ENCODE data around the gene TMEM132A.

The TMEM132A gene

GRCh38 chr11:60880643-60881282 lies 43.5 kb upstream of the TMEM132A start:
- Histone ChIP-seq H3K4me2 (no peak overlapping the region), H3K9me3 (replicated peaks in 1 of 11) (no peaks in the 10 kb centered on the region), H3K9ac (peak overlapping the region in 1 of 11 experiments; percentile 17; a peak in 1 of 22 replicates), H4K20me1 (peaks cover 0 to 7% (median 0%) of the 10 kb centered on the region in 11 experiments; a peak in 3 of 22 replicates), H3K4me3 (no peak overlapping the region), H3K27me3 (no peaks in the 10 kb centered on the region), H3K4me1 (peaks cover 0 to 12% (median 6%) of the 10 kb centered on the region in 10 experiments; a peak in 8 of 20 replicates), H3K36me3 (peaks cover 13 to 57% (median 33%) of the 10 kb centered on the region in 11 experiments), H3K27ac (no peak overlapping the region)
- no peak for TF ChIP-seq Cebpa-rat (IDR thresholded peaks at IDR 0.05)

- Histone ChIP-seq H3K4me1 (peaks cover 0 to 8% (median 0%) of the 10 kb centered on the region in 10 experiments; a peak in 3 of 20 replicates), H4K20me1 (peaks cover 0 to 27% (median 18%) of the 10 kb centered on the region in 11 experiments; a peak in 12 of 22 replicates), H3K9me3 (replicated peaks in 1 of 11) (no peaks in the 10 kb centered on the region), H3K9ac (no peak overlapping the region), H3K27ac (no peak overlapping the region), H3K4me2 (no peak overlapping the region), H3K4me3 (no peak overlapping the region), H3K36me3 (peaks cover 19 to 40% (median 31%) of the 10 kb centered on the region in 11 experiments; a peak in 20 of 22 replicates), H3K27me3 (no peaks in the 10 kb centered on the region)
- TF ChIP-seq Cebpa-rat (IDR thresholded peaks at IDR 0.05): no peak
Measured at GRCh38 chr11:60887556-60887955, 36.7 kb upstream of the TMEM132A start.

- H3K4me1 ChIP-seq: peaks cover 0 to 7% (median 0%) of the 10 kb centered on the region in 10 experiments; a peak in 3 of 20 replicates
- H3K9ac ChIP-seq: no peak overlapping the region
- no peaks in the 10 kb centered on the region for H3K27me3 ChIP-seq
- H3K9me3 ChIP-seq (replicated peaks in 1 of 11): no peaks in the 10 kb centered on the region
- no peak overlapping the region for H3K4me2 ChIP-seq
- peaks cover 34 to 63% (median 54%) of the 10 kb centered on the region in 11 experiments for H3K36me3 ChIP-seq
- H4K20me1 ChIP-seq: peaks cover 0 to 49% (median 24%) of the 10 kb centered on the region in 11 experiments; a peak in 12 of 22 replicates
- no peak overlapping the region for H3K27ac ChIP-seq
- no peak overlapping the region for H3K4me3 ChIP-seq
- TF ChIP-seq Cebpa-rat (IDR thresholded peaks at IDR 0.05): no peak
Measured at GRCh38 chr11:60889869-60890311, 34.4 kb upstream of the TMEM132A start.

GRCh38 chr11:60890696-60891095 lies 33.6 kb upstream of the TMEM132A start:
- Histone ChIP-seq H3K4me1 (peaks cover 0 to 12% (median 0%) of the 10 kb centered on the region in 10 experiments; a peak in 5 of 20 replicates), H3K9ac (no peak overlapping the region), H4K20me1 (peaks cover 0 to 55% (median 24%) of the 10 kb centered on the region in 11 experiments; a peak in 12 of 22 replicates), H3K9me3 (replicated peaks in 1 of 11) (no peaks in the 10 kb centered on the region), H3K36me3 (peaks cover 42 to 71% (median 62%) of the 10 kb centered on the region in 11 experiments), H3K4me3 (no peak overlapping the region), H3K27ac (no peak overlapping the region), H3K4me2 (no peak overlapping the region), H3K27me3 (no peaks in the 10 kb centered on the region)
- no peak for TF ChIP-seq Cebpa-rat (IDR thresholded peaks at IDR 0.05)

DNA sequence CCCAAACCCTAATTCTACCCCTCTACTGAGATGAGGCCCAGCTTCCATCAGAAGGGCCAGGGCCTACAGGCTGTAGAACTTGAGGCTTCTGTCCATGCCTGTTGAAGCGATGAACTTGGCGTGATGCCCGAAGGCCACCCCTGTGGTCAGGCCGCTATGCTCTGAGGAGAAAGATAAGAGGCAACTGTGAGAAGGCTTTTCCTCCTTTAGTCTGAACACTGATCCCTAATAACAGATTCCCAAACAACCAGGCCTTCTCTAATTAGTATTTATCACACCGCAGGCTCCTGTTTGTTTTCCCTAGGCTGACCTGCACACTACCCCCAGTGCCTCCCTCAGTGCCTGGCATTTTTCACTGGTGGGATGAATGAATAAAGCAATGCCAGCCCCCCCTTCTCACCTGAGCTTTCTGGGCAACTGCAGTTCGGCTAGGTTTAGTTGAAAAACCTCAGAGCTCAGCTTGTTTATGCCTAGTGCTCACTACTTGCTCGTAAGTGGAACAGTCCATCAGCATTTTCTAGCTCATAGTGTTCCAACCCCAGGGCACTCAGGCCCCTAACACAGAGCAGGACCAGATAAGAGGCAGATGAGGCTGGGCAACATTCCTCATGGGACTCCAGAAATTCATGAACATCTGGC lies 33.0 kb upstream of the TMEM132A start:
- Histone ChIP-seq H3K36me3 (peaks cover 47 to 76% (median 67%) of the 10 kb centered on the region in 11 experiments), H4K20me1 (peaks cover 0 to 60% (median 24%) of the 10 kb centered on the region in 11 experiments; a peak in 13 of 22 replicates), H3K4me1 (peaks cover 0 to 18% (median 0%) of the 10 kb centered on the region in 10 experiments; a peak in 5 of 20 replicates)

GRCh38 chr11:60895687-60896086 lies 28.6 kb upstream of the TMEM132A start:
- Histone ChIP-seq H3K4me3 (no peak overlapping the region), H3K27ac (no peak overlapping the region), H4K20me1 (peaks cover 0 to 81% (median 43%) of the 10 kb centered on the region in 11 experiments; a peak in 18 of 22 replicates), H3K27me3 (no peaks in the 10 kb centered on the region), H3K9ac (no peak overlapping the region; a peak in 1 of 22 replicates), H3K36me3 (peaks cover 85 to 99% (median 97%) of the 10 kb centered on the region in 11 experiments), H3K9me3 (replicated peaks in 1 of 11) (no peaks in the 10 kb centered on the region), H3K4me1 (peaks cover 0 to 19% (median 2%) of the 10 kb centered on the region in 10 experiments; a peak in 6 of 20 replicates), H3K4me2 (peak overlapping the region in 2 of 11 experiments; percentile 6 to 8; a peak in 3 of 22 replicates)
- no peak for TF ChIP-seq Cebpa-rat (IDR thresholded peaks at IDR 0.05)

More for the DNA sequence above, 33.0 kb upstream of the TMEM132A start:
- Histone ChIP-seq H3K9me3 (replicated peaks in 1 of 11) (no peaks in the 10 kb centered on the region), H3K4me2 (no peak overlapping the region), H3K27me3 (no peaks in the 10 kb centered on the region), H3K27ac (no peak overlapping the region), H3K4me3 (no peak overlapping the region), H3K9ac (peak overlapping the region in 3 of 11 experiments; percentile 5 to 50 (median 18); a peak in 2 of 22 replicates)
- no peak for TF ChIP-seq Cebpa-rat (IDR thresholded peaks at IDR 0.05)

DNA sequence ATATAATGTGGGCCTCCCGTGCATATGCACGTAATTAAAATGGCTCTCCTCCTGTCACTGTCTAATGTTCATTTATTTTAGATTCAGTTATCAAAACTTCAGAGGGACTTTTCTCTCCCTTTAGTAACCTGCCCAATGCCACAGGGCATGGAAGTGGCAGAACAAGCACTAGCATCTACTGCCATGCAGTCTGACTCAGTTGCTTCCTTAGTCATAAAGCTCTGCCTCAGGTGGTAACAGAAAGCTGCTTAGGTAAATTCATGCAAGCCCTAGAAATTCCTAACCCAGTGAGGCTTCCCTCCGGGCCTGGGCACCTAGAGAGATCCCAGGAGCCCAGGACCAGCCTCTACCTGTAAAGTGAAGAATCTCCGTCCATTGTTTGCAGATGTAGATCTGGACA lies 26.8 kb upstream of the TMEM132A start:
- Histone ChIP-seq H3K27ac (no peak overlapping the region), H3K4me2 (no peak overlapping the region), H3K4me3 (no peak overlapping the region), H3K36me3 (peaks cover 89 to 100% (median 100%) of the 10 kb centered on the region in 11 experiments), H3K4me1 (peaks cover 0 to 15% (median 2%) of the 10 kb centered on the region in 10 experiments; a peak in 5 of 20 replicates), H3K27me3 (no peaks in the 10 kb centered on the region), H4K20me1 (peaks cover 0 to 86% (median 49%) of the 10 kb centered on the region in 11 experiments; a peak in 21 of 22 replicates), H3K9me3 (replicated peaks in 1 of 11) (no peaks in the 10 kb centered on the region), H3K9ac (no peak overlapping the region)
- no peak for TF ChIP-seq Cebpa-rat (IDR thresholded peaks at IDR 0.05)

- Histone ChIP-seq H3K36me3 (peaks cover 93 to 100% (median 99%) of the 10 kb centered on the region in 11 experiments), H3K4me1 (peaks cover 4 to 20% (median 9%) of the 10 kb centered on the region in 10 experiments), H3K4me2 (no peak overlapping the region), H3K9ac (peak overlapping the region in 4 of 11 experiments; percentile 2 to 45 (median 6); a peak in 2 of 22 replicates), H3K9me3 (replicated peaks in 1 of 11) (no peaks in the 10 kb centered on the region), H3K4me3 (no peak overlapping the region), H4K20me1 (peaks cover 17 to 89% (median 62%) of the 10 kb centered on the region in 11 experiments; a peak in 21 of 22 replicates), H3K27ac (peak overlapping the region in 9 of 11 experiments; percentile 4 to 75 (median 53); a peak in 17 of 22 replicates), H3K27me3 (no peaks in the 10 kb centered on the region)
- TF ChIP-seq Cebpa-rat (IDR thresholded peaks at IDR 0.05): no peak
Measured at GRCh38 chr11:60899046-60899936, 25.0 kb upstream of the TMEM132A start.

Data from BLaER1 treated with 17β-estradiol and CSF1 and Interleukin-3, amounts not matched to agents 10 nM and 100 nM (cell line).